Coronary artery (tissue), 2 donors: ENCODE data around the gene ZNF782.

Source experiments
- DNase-seq: peaks from one replicate; pipeline ENCODE4 v3.0.0-alpha.2; 2017; ENCODE audit warnings: low spot score
- H3K27ac ChIP-seq, 2 donors: fragments of 200-600 bp; sonication (generic); one replicate each; pipeline ENCODE4 v1.5.1; 2016 to 2019
- H3K4me3 ChIP-seq: fragments of 200-600 bp; sonication (generic); 2 replicates; pipeline ENCODE4 v1.5.1; 2016; ENCODE audit warnings: mild to moderate bottlenecking, moderate library complexity
- TF ChIP-seq, protein P1 (sequence below): fragments of 200-600 bp; sonication (generic); IDR thresholded peaks from one replicate; pipeline ENCODE4 v1.5.1; 2019; ENCODE audit warnings: antibody characterized with exemption

The ZNF782 gene

GRCh38 chr9:96877269-96877668 lies 23.0 kb upstream of the ZNF782 start:
- no peak for DNase-seq
- Histone ChIP-seq H3K27ac (no peak overlapping the region), H3K4me3 (peak overlapping the region; percentile 23)
- TF ChIP-seq, protein P1, sequence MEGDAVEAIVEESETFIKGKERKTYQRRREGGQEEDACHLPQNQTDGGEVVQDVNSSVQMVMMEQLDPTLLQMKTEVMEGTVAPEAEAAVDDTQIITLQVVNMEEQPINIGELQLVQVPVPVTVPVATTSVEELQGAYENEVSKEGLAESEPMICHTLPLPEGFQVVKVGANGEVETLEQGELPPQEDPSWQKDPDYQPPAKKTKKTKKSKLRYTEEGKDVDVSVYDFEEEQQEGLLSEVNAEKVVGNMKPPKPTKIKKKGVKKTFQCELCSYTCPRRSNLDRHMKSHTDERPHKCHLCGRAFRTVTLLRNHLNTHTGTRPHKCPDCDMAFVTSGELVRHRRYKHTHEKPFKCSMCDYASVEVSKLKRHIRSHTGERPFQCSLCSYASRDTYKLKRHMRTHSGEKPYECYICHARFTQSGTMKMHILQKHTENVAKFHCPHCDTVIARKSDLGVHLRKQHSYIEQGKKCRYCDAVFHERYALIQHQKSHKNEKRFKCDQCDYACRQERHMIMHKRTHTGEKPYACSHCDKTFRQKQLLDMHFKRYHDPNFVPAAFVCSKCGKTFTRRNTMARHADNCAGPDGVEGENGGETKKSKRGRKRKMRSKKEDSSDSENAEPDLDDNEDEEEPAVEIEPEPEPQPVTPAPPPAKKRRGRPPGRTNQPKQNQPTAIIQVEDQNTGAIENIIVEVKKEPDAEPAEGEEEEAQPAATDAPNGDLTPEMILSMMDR = no peak

DNA sequence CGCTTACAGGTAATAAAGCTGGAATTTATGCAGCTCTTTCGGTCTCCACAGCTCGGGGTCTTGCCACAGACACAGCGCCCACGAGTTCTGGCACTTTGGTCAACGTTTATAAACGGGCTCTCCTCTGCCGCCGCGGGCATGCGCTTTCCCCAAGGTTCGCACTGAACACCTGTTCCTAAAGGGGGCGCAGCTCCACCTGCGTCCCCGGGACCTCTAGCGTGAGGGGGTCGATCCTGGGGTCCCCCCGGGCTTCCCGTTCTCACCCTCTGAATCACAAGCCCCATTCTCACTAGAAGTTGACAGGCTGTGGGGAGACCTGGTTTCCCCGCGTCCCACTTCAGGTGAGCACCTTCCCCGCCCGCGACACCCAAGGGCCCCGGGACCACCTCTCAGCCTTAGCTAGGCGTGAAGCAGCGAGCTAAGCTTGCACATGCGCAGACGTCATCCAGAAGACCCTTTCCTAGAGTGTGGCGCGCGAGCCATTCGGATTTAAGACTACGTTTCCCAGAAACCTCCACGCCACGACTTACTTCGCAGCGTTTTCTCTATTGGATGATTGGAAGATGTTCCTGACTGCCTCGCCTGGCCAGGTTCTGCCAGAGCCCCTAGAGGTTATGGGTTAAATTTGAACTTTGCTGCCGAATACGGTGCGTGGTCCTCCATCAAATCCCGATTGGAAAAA lies 21.3 kb upstream of the ZNF782 start:
- TF ChIP-seq, protein P1 = no peak
- Histone ChIP-seq H3K4me3 (peak overlapping the region; percentile 62), H3K27ac (no peak overlapping the region)
- no peak for DNase-seq

GRCh38 chr9:96874947-96875460 lies 20.7 kb upstream of the ZNF782 start:
- Histone ChIP-seq H3K4me3 (peak overlapping the region; percentile 62), H3K27ac (no peak overlapping the region)
- no peak for DNase-seq
- TF ChIP-seq, protein P1 = no peak

DNA sequence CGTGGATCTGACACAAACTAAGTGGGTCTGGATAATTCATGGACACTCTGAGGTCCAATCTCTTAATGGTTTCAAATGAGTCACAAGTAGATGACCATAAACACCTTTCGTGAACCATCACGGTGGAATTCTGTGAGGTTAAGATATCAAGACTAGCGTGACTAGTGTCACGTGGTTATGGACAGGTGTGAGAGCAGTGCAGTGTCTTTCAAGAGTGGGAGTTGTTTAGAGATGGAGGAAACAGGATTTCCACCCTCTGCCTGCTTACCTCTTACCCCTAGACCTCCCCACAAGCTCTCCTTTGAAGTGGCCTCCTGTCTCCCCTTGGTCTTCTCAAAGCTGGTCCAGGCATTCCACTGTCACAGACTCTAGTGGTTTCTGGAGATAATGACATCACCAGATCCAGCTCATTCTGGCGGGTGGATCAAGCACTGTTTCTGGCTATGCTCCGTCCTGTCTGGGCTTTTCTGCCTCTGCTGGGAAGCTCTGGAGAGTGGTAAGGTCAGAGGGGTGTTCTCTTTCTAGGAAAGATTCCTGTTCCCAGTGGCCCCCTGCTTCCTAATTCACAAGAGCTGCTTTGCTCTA lies 20.0 kb upstream of the ZNF782 start:
- TF ChIP-seq, protein P1 = no peak
- DNase-seq = no peak
- H3K4me3 ChIP-seq = no peak overlapping the region
- no peak overlapping the region for H3K27ac ChIP-seq

GRCh38 chr9:96871176-96871575 lies 16.9 kb upstream of the ZNF782 start:
- no peak for DNase-seq
- TF ChIP-seq, protein P1 = no peak
- no peak overlapping the region for H3K27ac ChIP-seq
- H3K4me3 ChIP-seq = no peak overlapping the region

- no peak for DNase-seq
- H3K4me3 ChIP-seq = no peak overlapping the region
- TF ChIP-seq, protein P1 = no peak
- no peak overlapping the region for H3K27ac ChIP-seq
Observed at GRCh38 chr9:96868709-96869108, 14.4 kb upstream of the ZNF782 start.
